ENCODE measurements around the gene KBTBD6.
"Not testable (repeated sequence)": the region's sequence is repeated elsewhere in the genome, so short reads cannot be mapped to it uniquely, and the experiment has no call there.

The KBTBD6 gene, protein sequence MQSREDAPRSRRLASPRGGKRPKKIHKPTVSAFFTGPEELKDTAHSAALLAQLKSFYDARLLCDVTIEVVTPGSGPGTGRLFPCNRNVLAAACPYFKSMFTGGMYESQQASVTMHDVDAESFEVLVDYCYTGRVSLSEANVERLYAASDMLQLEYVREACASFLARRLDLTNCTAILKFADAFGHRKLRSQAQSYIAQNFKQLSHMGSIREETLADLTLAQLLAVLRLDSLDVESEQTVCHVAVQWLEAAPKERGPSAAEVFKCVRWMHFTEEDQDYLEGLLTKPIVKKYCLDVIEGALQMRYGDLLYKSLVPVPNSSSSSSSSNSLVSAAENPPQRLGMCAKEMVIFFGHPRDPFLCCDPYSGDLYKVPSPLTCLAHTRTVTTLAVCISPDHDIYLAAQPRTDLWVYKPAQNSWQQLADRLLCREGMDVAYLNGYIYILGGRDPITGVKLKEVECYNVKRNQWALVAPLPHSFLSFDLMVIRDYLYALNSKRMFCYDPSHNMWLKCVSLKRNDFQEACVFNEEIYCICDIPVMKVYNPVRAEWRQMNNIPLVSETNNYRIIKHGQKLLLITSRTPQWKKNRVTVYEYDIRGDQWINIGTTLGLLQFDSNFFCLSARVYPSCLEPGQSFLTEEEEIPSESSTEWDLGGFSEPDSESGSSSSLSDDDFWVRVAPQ

DNA sequence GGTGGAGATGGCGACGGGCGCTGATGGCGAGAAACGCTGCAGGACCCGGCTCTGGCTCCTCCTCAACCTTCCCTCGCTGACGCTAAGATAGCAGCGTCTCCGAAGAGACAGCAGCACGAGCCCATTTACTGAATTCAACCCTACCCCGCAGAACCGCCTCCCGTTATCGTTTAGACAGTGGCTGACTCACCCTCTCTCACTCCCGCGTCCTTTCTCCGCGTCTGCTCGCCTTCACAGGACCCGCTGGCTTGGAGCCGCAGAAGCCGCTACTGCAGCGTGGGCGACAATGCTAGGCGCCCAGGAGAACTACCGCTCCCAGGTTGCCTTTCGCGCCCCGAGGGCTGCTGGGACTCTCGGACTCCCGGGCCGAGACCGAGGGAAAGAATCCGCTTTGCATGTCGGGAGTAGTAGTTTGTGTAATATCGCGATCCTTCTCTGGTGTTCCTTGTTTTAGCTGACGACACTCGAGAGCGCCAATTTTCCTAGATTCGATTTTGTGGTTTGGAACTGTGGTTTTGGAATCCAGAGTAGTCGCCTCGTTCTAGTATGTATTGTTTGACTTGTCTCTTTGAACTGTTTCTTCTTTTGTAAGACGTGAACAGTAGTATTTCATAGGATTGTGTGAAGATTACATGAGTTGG is at the start of gene KBTBD6:
Gene KBTBD6 (minus strand): TSS at position 291 of the 641 bp plus-strand sequence. CDS start 291 bp downstream, outside the sequence.
- DNase-seq, result peak; percentile 92

DNA sequence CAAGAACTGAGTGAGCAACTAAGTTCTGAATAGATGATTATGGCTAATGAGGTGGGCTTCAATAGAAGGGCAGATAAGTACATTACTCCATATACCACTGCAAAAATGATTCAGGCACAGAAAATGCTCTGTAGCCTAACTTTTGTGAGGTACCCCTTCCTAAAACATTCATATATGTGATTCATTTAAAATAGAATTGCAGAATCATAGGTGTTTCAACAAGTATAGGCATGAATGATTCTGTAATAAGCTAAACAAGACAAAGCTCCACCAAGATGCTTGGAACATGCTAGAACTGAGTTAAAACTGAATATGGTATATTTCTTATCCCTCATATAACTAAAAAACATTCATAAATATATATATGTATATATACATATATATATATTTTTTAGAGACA is 49.6 kb upstream of the KBTBD6 start:
- no peak for DNase-seq

DNA sequence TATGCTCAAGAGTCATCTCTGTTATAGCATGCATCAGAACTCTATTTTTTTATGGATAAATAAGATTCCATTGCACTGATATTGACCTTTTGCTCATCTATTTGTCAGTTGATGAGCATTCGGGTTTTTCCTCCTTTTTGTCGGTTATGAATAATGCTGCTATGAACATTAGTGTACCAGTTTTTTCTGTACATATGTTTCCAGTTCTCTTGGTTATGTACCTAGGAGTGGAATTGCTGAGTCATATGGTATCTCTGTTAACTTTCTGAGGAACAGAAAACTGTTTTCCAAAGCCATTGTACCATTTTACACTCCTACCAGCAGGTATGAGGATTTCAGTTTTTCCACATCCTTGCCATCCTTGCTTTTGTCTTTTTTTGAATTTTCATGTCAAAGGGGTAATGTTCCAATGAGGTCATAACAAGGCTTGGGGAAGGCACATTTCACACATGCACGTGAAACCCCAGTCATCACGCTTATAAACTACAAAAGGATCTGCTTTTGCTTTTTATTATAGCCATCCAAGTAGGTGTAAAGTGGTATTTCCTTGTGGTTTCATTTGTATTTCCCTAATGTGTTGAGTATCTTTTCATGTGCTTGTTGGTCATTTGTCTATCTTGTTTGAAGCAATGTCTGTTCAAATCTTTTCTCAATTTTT is 47.1 kb upstream of the KBTBD6 start:
- DNase-seq, result no peak

DNA sequence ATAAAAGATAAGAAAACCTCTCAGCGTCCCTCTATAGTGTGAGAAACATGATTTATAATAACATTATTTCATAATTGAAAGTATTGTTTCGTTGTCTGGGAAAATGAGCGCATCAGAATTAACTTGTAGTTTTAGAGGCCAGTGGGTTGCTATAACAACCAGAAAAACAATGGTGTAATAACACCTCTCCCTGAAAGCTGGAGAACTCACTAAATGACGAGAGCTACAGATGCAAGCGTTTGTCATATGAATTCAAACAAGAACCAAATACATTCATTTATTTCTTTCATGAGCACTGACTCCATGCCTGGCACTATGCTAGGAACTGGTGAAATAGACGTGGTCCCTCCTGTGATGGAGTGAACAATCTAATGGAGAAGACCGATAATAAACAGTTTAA is 45.4 kb upstream of the KBTBD6 start:
- no peak for DNase-seq

DNA sequence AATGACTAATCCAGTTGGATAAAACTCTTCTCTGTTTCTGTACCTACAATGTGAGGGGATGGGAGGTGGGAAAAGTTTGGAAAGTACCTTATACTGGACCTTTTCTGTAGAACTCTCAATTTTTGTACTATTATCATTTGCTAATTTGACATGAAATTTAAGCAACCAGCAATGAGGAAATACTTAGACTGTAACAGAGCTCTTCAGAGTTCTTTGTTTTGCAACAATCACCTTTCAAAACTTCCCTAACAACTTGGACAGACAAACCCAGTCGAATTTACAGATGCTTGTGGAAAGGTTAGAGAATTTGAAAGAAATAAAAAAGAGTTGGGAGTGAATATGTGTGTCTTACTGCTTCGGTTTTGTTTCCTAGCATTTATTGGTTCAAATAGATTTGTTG is 45.0 kb upstream of the KBTBD6 start:
- no peak for DNase-seq

DNA sequence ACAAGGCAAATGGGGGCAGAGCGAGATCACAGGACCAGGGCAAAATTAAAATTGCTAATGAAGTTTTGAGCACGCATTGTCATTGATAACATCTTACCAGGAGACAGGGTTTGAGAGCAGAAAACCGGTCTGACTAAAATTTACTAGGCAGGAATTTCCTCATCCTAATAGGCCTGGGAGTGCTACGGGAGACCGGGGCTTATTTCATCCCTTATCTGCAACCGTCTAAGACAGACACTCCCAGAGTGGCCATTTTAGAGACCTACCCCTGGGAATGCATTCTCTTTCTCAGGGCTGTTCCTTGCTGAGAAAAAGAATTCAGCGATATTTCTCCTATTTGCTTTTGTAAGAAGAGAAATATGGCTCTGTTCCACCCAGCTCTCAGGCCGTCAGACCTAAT is 43.0 kb upstream of the KBTBD6 start:
- DNase-seq, result not testable (repeated sequence)

DNA sequence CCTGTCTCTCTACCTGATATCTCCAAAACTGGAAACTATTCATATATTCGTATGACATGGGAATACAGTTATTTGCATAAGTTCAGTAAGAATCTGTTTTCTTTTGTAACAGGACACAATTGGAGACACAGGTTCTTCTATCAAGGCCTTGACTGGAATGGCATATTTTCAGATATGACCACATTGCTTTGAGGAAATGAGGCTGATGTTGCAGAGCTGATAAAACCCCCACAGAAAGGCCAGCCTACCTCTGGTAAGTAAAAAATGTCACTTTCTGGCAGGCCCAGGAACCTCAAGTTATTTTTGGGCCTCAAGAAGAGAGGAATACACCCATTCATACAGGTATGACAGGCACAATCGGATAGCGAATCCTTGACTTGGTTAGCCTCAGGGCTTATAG is 29.5 kb upstream of the KBTBD6 start:
- no peak for DNase-seq

DNA sequence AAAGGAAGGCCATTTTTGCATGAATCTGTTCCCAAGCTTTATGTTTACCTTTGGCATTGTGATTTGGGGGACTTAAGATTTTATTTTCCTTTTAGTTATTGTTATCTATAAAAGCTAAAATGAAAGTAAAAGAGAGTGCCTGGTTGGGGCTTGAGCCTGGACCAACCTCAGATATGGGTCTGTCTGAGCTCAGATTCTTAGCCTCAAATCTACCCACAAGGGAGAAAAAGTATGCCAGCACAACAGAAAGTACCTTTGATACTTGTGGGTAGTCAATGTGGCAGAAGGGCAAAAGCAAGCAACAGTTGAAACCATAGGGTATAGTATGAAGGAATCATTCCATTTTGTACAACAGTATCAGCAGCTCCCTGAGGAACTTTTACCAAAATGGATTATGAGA is 26.6 kb upstream of the KBTBD6 start:
- DNase-seq, result no peak

DNA sequence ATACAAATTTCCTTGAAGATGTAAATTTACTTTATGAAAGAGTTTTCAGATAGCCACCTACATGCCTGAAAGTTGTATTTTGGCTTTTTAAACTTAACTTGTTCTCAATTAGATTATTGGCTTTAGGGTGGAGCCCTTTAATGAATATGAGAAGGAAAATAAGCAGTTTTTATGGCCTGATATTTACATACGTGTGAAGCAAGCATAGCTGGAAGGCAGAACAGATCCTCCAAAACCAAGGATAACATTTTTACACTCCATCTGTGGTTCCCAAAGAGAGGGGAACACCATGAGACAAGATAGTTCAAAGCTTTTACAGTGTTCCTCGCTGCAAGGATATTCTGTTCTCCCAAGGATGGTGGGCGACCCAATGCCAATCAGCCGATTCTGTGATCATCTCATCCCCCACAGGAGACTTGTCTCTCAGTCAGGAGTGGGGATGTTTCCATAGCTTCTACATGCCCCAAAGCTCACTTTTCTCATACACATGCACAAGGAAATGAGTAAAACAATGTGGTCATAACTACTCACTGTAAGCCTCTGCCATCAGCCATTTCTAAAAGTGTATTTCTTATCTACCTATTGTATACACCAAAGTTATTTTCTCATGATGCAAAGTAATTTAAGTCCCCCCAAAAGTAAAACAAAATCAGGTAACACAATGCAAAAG is 24.6 kb upstream of the KBTBD6 start:
- DNase-seq, result no peak

DNA sequence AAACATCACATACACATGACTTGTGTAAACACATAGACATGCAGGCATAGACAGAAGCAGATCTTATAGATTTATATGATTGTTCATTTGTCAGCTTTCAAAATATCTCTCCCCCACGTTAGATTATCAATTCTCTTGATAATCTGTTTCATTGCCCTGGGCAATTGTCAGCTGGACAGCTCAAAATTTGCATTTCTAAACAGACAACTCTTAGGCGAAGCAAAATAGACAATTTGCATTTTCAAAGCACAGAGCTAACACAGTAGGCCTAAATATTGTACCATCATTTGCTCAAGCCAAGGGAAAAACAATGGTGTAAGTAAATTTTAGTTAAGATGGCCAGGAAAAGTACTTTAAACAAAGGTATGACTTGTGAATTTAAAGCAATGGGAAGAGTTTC is 24.0 kb upstream of the KBTBD6 start:
- no peak for DNase-seq

DNA sequence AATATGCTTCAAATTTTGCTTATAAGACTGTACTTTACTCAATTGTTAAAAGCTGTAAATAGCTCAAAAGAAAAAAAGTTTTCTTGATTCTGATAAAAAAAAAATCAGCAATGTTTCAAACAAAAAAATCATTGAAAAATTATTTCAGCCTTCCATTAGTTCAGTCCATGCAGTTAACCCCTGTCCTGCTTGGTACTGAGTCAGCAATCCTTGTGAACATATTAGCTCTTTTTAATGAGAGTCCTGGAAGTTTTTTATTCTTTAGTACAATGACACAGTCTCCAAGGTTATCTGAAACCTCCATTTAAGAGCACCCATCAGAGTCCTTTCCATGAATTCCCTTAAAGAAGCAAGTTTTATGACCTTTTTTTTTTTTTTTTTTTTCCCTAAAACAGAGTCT is 21.4 kb upstream of the KBTBD6 start:
- no peak for DNase-seq

DNA sequence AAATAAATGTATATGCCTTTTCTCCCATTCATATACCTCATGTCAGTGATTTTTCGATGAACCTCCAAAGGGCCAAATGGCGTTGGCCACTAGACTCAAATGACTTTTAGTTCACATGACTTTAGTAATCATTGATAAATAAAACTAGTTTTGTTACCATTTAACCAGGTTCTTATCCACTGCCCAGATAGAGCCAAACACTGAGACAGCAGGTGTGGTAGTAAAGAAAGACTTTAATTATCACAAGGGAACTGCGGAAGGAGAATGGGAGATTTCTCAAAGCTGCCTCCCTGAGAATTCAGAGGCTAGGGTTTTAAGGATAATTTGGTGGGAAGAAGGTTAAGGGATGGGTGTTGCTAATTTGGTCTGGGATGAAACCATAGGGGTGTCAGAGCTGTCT is 19.4 kb upstream of the KBTBD6 start:
- no peak for DNase-seq

DNA sequence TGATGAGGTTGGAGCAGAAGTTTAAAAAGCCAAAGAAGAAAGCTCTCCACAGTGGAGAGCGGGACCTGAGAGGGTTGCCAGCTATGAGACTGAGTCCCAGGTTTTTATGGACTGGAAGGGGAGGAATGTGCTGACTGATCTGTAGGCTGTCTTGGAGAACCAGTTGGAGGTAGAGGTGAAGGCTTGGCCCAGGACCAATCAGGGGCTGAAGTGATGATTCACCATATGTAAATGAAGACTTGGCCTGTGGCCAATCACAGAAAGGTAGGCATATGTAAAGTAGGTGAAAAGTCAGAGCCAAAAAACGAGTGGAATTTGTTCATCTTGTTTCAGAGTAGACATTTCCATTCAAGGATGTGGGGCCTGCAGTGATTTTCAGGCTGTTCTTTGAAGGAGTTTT is 17.5 kb upstream of the KBTBD6 start:
- DNase-seq, result no peak

DNA sequence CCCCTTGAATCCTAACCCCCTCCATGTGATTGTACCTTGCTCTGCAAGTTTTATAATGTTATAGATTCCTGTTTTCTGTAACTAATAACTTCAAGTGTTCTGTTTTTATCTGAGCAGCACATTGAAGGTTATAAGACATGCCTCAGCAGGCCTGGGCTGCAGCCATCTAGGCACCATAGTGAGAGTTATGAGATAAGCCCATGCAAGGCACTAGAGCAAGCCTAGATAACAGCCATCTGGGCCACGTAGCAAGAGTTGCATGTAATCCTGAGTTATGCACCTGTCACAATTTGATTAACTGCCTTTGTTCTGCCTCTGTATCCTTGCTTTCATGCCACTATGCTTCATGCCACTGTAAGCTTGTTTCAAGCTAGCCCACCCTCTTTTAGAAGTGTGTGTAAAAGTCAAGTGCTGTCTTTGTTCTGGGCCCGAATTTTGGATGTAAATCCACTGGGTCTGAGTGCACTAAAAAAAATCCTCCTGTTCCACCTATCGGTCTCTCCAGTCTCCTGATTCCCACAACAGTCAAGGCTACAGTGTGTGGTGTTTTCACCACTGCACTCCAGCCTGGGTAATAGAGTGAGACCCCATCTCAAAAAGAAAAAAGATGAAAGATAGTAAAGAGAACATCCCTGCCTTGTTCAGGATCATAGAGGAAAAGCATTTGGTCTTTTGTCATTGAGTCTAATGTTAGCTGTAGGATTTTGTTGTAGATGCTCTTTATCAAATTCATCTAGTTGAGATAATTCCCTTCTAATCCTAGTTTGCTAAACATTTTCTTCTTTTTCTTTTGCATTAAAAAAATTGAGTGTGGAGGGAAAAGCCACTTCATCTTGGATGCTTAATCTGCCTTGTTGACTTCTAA is 16.0 kb upstream of the KBTBD6 start:
- DNase-seq, result no peak

DNA sequence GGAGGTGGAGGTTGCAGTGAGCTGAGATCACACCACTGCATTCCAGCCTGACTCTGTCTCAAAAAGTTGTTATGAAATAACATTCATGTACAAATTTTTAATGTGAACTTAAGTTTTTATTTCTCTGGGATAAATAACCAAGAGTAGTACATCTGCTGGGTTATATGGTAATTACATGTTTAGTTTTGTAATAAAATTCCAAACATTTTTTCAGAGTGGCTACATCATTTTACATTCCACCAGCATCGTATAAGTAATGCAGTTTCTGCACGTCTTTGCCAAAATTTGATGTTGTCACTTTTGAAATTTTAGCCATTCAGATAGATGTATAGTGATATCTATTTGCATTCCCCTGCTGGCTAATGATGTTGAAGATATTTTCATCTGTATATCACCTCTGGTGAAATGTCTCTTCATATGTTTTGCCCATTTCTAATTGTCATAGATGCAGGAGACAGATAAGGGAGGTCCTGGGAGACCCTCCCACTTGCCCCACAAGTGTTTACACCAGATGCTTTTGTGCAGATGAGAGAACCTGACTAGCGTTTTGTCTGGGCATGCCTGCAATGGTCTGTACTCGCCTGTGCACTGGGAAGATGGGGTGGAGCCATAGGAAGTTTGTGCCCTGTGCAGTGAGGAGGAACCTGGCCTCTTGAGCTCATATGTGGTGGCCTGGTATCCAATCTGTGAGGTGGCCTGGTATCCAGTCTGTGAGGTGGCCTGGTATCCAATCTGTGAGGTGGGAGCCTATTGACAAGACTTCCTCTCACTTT is 12.7 kb upstream of the KBTBD6 start:
- no peak for DNase-seq

DNA sequence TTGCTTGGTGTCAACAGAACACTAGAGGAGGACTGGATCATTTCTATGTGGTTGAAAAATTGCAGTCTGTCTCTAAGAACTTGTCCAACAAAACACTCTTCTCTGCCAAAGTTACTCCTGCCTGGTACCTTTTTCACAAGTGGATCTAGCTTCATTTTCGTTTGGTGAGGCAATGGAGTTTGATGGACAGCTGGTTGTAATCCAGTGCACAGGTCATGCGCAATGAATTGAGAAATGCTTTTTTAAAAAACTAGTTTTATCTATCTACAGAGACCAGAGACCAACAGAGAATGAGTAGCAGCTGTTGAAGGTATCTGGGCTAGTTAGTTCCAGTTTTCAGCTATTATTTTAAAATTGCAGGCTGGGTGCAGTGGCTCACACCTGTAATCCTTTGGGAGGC is 12.0 kb upstream of the KBTBD6 start:
- no peak for DNase-seq

DNA sequence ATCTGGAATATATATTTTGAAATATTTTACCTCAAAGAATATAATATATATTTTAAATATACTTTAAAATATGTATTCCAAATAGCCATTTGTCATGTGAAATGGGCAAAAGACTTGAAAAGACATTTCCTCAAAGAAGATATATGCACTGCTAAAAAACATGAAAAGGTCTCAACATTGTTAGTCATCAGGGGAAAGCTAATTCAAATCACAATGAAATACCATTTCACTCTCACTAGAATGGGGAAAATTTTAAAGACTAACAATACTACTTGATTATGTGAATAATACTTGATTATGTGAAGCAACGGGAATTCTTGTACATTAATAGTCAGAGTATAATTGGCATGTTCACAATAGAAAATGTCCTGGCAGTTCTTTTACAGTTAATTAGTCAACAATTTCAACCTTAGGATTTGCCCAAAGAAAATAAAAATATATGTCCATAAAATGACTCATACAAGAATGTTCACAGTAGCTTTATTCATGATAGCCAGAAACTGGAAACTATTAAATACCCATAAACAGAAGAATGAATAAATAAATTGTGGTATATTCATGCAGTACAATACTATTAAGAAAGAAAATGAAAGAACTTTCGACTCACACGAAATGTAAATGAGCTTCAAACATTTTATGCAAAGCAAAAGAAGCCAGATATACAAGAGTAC is 6.8 kb upstream of the KBTBD6 start:
- no peak for DNase-seq

DNA sequence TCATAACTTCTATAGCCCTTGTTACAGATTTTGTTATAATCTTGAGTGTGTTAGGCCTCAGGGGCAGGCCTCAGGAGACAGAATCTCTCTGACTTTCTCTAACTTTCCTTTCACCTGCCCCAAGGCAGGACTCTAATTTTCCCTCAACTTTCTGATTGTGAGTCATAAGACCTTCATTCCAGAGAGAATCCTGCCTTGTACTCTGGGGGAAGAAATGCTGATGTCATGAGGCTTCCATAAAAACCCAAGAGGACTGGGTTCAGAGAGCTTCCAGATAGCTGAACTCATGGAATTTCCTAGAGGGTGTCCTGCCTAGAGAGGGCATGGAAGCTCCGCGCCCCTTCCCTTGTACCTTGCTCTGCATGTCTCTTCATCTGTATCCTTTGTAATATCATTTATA is 5.3 kb upstream of the KBTBD6 start:
- no peak for DNase-seq

DNA sequence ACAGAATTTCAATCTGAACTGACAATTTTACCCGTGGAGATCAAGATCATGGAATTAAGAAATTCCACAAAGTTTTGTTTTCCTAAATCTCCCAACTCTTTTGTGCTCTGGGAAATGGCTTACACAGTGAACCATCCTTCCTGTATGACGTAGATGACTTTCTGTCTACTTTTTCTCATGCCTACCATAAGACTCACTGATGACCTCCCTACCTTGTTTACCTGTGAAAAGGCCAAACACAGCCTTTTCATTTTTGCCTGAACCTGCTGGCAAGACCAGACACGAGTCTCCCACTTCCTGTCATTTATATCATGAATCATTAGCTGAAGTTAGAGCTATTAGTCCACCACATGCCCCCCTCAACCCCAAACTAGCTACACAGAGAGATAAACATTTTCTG is 4.6 kb upstream of the KBTBD6 start:
- DNase-seq, result no peak

DNA sequence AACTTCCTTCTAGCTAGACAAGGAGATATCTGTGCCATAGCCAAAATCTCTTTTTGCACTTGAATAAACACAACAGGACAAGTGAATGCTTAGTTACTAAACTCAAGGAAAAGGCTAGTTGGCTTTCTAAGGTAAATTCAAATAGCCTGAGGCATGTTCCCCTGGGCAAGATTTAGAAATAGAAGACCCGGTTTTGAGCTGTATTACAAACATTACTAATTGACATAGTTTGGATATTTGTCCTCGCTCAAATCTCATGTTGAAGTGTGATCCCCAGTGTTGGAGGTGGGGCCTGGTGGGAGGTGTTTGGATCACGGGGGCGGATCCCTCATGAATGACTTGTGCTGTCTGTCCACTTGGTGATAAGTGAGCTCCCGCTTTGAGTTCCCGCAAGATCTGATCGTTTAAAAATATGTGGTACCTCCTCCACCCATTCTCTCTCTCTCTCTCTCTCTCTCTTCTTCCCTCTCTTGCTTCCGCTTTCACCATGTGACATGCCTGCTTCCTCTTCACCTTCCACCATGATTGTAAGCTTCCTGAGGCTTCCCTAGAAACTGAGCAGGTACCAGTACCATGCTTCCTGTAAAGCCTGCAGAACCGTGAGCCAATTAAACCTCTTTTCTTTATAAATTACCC is 3.9 kb upstream of the KBTBD6 start:
- no peak for DNase-seq
